GM13976 (cell line): Measurements from ENCODE around the gene GAB3.

ENCODE experiments used
- DNase-seq: peaks from one replicate; pipeline ENCODE4 v3.0.0; 2012; ENCODE audit warnings: low spot score
- CTCF ChIP-seq: IDR thresholded peaks from 2 replicates; pipeline ENCODE4 v1.5.1; 2012; ENCODE audit warnings: borderline replicate concordance, mild to moderate bottlenecking; ENCODE audit not compliant: insufficient read depth; ENCODE audit errors: extremely low read depth, missing control alignments, control extremely low read depth
- in situ Hi-C: fragments of 300-500 bp; cut with MboI; formaldehyde crosslinking; loops from one replicate; pipeline ENCODE4 v1.12.0; 2022; ENCODE audit warnings: low sequenced_read_pairs, mixed read lengths, inconsistent platforms; ENCODE audit not compliant: unreplicated experiment

Gene GAB3

DNA sequence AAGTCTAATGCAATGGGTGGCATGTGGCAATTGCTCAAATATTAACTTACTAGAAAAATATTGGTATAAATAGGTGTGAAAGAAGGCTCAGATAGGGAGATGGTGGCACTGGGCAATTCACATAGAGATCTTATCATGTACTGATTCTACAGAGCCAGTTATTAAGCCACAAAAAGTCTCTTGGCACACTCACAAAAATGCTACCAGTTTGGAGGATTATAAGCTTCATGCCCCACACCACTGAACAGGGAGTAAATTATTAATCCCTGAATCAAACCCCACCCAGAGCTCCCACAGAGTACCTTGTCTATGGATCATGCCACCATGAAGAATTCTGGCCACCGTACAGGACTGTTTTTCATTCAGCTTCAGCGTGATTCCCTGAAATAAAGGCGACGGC lies 40.6 kb upstream of the GAB3 start:
- in situ Hi-C loops, result no loop called here

DNA sequence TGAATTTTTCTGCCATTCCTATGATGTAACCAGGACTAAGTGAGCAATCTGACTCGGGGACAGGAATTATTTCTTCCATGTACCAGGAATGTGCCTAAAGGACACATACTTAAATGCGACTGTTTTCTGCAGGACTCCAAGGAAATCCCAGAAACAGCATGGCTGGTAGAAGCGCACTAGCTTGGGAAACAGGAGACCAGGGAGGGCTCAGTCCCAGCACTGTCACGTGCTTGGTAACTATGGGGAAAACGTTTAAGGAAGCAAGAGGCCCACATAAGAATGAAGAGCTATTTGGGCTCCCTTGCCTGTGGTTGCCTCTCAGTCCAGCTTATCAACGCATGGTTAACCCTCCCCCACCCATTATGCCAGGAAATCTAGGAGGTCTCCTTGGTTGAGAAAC lies 34.8 kb upstream of the GAB3 start:
- TF ChIP-seq CTCF, result no peak
- in situ Hi-C loops, result no loop called here

More for the DNA sequence above, 40.6 kb upstream of the GAB3 start:
- no peak for TF ChIP-seq CTCF
- no peak for DNase-seq

GRCh38 chrX:154784149-154784995 lies 33.5 kb upstream of the GAB3 start:
- no peak for TF ChIP-seq CTCF
- DNase-seq, result no peak
- in situ Hi-C loops, result no loop called here

More for the DNA sequence above, 34.8 kb upstream of the GAB3 start:
- no peak for DNase-seq

- in situ Hi-C loops, result no loop called here
- no peak for TF ChIP-seq CTCF
- DNase-seq, result no peak
Observed at GRCh38 chrX:154780968-154781367, 30.1 kb upstream of the GAB3 start.

DNA sequence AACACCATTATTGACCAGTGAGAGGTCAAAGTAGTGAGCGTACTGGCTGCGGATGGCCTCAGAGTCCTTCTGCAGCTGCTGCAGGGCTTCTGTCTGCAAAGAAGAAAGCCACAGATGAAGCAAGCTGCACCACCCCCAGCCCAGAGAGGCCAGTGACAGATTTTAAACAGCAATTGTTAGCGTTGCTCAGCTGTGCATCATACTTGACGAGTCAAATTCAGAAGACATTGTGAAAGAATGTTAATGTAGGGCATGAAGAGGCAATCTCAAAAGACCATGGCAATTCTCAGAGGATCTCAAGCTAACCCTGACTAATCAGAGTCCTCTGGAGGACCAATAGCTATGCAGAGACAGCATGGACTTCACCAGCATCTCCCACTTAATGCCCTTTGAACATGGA lies 28.4 kb upstream of the GAB3 start:
- TF ChIP-seq CTCF, result no peak
- in situ Hi-C loops, result no loop called here
- no peak for DNase-seq

DNA sequence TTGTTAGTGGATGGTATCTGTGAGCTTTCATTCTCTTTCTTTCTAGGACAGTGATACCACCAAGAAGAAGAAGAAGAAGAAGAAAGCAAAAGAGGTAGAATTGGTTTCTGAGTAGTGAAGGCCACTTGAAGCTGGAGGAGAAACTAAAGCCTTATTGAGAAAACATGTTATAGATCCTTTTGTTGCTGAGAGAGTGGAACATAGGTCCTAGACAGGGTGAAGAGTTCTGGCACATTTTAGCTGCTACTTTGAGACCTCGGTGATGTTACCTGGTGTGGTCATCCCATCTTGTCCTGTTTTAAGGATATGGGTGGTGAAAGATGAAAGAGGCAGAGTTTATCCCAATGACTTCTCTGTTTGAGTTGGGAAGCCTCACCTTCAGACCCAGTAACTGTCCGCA lies 25.9 kb upstream of the GAB3 start:
- in situ Hi-C loops, result no loop called here
- TF ChIP-seq CTCF, result no peak
- DNase-seq, result no peak
